Medulla oblongata (tissue), 1 donor: Measurements from ENCODE around the gene MRPS27.
"Not testable (repeated sequence)": the region's sequence is repeated elsewhere in the genome, so short reads cannot be mapped to it uniquely, and the experiment has no call there.

Source experiments
- DNase-seq: peaks from one replicate; pipeline ENCODE4 v3.0.0-alpha.2; 2015; ENCODE audit errors: extremely low spot score

MRPS27 gene

DNA sequence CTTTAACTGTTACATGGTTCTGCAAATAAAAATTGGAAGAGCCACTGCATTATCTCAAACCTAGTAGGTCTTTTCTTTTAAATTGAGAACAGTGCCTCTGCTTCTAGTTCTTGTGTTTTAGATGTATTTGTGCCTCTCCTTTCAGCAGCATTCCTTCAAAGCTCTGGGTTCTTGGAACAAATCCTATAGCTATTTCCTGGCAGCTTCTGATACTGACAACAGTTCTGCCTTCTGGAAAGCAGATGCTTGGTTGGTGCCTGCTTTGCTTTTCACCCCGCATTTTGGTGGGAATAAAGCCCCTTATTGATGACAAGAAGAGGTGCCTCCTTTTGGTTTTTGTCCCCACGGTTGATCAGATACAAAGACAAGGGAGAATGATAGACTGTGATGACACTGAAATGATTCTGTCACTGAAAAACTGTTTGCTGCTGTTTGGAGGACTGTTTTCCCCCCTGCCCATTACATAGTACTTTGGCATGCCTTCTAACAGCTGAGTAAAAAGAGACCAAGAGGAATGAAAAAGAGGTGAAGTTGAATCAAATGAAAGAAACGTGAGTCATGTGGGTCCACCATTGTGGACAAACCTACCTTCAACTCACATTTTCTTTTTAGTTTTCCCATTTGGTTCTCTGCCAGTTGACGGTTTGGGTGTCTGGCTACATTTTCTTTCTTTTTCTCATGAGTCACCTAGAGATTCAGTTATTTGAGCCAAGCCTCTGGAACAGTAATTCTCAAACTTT, 5.7 kb upstream of the MRPS27 start:
- no peak for DNase-seq

DNA sequence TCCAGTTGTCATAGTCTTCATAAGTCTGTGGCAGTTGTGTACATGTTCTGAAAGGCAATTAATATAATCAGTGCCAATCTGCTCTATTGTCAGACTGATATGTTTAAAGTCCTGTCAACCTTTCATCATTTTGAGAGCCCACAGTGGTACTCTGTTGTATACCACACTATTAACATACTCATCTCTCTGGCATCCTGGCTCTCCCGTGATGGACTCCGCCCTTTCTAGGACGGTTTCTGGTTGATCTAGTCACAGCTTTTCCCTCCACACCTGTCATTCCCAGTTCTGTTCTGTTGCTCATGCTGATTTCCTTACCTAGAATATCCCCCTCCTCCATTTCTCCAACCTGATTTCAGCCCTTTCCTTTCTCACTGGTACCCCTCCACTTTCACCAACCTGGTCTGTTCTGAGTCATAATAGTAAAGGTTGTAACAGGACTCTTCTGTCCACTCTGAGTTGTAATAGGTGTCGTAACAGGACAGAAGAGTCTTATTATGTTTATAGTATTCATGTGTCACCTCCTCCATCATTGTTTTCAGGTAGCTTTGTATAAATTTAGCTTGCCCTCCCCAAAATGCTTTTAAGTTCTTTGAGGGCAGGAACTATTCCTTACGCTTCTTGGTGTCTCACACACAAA, 4.3 kb upstream of the MRPS27 start:
- DNase-seq: no peak

DNA sequence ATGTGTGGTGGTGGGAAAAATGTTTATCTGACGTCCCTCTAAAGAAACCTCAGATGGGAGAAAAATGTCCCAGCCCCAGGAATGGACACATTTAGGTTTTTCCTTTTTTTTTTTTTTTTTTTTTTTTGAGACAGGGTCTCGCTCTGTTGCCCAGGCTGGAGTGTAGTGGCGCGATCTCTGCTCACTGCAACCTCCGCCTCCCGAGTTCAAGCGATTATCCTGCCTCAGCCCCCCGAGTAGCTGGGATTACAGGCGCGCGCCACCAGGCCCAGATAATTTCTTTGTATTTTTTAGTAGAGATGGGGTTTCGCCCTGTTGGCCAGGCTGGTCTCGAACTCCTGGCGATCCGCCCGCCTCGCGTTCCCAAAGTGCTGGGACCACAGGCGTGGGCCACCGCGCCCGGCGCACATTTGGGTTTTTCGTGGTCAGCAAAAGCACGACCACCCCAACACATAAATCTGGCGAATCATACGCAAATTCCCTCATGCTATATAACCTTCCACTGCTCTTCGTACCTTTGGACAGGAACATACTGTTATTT, 535 bp downstream of the MRPS27 start:
- not testable (repeated sequence) for DNase-seq

- no peak for DNase-seq
These were observed 5.4 kb downstream of the MRPS27 start for GRCh38 chr5:72314571-72315172.

DNA sequence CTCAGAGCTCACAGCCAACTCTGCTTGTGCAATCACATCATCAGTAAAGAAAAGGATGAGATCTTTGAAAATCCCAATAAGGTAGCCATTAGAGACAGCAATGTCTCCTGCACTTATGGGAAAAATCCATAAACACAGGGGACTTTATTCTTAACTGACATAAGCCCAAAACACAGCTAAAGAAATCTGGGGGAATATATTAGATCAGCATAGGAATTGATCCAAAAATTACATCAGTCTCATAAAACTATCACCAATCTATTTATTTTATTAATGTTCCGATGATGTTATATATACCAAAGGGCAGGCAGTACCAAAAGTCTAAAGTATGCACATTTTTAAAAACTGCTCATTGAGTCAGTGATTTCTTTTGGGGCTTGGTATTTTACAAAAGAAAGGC, 6.9 kb downstream of the MRPS27 start:
- DNase-seq: no peak

- DNase-seq: no peak
These were observed 11.2 kb downstream of the MRPS27 start for GRCh38 chr5:72308853-72309191.

DNA sequence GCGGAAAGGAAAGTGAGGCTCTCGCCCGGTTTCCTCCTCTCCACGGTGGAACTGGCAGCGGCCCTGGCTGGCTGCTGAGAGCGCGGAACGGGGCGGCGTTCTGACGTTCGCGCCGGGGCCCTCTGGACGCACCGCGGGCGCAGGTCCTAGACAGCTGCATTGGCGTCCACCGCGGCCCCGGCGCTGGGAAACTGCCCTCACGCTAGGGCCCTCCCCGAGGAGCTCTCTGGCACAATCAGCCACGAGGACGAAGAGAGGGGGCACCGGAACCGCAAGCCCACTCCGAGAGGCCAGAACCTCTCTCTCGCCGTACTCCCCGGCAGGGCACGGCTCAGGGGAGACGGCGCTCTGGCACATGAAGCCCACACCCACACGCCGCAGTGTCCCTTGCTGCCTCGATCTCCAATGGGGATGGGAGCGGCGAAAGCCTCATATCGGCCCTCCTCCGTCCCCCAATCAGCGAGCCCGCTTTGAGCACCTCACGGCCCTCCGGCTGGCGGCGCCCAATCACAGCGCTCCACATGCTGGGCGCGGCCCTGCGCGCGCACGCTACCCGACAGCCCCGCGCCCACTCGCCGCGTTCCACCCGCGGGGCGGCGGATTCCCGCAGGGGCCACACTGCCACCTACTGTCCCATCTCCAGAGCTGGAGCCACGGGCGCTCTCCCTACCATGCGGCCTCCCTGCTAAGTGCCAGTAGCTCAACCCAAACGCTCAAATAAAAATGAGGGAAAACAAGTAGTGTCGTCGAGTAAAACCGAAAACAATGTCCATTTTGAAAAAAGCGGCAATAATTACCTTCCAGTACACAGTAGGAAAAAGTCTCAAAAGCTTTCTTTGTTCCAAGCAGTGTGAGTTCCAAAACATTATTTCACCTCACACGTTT, 11.8 kb downstream of the MRPS27 start:
- peak; percentile 99 for DNase-seq

- no peak for DNase-seq
These were observed 12.5 kb downstream of the MRPS27 start for GRCh38 chr5:72307573-72307967.

DNA sequence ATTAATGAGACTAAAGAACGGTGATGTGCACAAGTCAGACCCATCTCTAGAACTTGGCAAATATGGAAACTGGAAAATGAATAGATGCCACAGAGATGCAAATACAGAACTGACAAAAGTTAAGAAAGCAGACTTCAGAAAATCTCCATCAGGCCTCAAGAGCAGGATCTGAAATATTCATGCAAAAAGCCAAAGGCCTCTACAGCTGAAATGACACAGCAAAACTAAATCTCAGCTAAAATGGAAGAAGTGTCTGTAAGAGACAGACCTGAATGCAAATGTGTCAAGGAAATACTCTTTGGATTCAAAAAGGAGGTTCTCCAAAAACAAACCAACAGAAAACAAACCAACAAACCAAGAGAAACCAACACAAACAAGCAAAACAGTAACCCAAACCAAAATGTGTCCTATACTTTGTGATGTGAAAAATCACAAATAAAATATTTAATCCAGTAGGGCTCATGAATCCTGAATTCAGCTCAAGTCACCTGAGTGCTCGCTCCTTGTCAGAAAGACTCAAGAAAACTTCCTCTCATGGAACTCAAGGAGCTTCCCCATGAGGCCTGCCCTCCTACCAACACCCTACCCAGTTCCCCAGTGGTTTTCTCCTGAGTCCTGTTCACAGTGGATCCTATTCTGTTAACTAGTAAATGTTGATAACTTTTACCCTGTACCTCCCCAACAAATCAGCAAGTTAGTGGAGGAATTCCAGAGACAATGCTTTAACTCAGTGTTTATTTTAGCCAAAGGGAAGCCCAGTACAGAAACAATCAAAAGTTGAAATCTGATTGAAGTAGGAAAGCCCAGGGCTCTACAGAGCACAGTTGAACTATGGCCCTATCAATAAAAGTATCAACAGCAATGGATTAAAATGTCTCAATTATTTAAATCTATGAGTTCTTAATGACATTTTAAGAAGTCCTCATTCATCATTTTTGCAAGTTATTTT, 14.6 kb downstream of the MRPS27 start:
- no peak for DNase-seq

DNA sequence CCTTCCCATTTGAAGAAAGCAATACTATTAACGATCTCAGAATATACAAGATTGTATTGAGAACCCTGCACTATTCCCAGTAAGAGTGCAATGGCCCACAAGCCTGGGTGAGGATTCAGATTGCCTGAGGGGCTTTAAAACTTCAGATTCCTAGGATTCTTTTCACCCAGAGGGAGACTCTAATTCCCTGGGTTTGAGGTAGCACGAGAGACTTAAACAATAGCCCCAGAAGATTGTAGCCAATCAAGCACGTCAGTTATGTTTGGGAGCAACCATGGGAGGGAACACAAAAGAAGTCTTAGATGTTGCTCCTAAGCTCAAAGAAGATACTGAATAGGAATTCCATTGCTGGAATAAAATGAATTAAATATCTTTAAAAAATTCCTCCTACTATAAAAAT, 17.9 kb downstream of the MRPS27 start:
- no peak for DNase-seq

DNA sequence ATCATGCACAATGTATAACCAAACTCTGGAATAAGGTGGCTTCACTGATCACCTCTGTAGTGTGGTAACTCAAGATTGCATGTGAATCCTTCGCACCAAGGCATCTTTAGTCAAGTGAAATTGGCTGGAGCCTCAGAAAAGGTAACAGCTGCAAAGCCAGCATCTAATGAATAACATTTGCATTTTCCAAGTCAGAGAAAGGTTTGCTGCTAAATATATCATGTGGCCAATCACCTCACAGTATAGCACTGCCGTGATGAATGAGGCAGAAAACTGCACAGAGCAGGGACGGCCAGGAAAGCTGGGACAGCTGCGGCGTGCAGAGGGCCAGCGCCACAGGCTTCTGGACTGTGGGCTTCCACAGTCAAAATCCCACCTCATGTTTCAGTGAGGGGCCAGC, 18.5 kb downstream of the MRPS27 start:
- no peak for DNase-seq

DNA sequence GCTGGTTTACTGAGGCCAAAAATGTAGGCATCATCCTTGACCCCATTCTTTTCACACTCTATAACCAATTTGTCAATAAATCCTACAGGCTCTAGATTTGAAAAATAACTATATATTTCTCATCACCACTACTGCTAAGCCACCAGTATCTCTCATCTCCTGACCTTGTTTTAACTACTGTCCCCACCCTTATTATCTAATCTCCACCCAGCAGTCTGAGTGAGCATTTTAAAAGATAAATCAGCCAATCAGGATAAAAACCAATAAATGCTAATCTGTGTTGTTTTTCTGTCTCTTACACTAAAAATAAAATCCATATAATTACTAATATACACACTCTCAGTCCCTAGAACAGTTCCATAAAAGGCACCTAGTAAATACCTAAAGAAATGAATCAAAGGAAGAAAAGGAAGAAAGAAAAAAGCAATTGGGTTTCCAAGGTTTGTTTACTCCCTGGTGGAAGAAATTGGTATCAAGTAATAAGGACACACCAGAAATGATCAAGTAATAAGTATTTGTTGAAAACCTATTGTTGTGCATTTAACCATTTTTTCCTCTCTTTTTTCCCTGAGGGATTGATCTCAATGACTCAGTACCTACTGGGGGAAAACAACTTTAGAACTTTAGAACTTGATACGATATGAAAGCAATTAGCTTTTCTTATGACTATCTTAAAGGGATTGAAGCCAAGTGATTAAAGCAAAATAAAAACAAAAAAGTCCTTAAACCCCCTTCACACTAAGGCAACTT, 19.3 kb downstream of the MRPS27 start:
- DNase-seq: no peak

- DNase-seq: no peak
These were observed 21.3 kb downstream of the MRPS27 start for GRCh38 chr5:72298711-72299110.

GRCh38 chr5:72298136-72298535, 21.9 kb downstream of the MRPS27 start:
- not testable (repeated sequence) for DNase-seq

DNA sequence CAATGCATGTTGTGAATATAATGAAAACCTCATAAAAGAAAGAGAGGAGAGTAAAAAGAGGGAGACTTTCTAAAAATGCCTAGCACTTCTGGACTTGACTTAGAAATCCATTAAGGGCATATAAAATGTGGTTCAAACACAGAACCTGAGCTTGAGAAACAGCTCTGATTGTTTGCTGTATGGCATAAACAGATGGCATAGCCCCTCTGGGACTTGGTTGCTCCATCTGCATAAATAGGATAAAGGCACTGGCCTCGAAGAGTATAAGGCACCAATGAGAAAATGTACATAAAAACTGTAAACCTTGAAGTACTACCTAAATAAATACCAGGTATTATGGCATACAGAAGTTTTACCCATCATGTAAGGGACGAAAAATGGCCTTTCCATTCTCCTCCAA, 23.8 kb downstream of the MRPS27 start:
- no peak for DNase-seq

GRCh38 chr5:72295539-72295938, 24.5 kb downstream of the MRPS27 start:
- no peak for DNase-seq

DNA sequence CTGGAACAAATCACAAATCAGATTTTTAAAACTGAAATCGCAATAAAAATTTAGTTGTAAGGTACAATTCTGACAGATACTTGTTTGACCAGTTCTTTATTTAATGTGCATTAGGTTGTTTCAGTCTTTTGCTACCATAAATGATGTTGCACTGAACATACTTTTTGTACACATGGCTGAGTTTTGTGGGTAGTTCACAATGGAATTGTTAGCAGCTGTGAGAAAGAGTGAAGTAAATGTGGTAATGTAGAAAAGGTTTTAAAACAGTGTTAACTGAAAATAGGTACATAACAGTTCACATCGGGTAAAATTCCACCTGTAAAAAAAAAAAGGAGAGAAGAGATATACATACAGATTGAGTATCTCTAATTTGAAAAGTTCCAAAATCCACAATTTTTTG, 25.6 kb downstream of the MRPS27 start:
- DNase-seq: no peak

- DNase-seq: no peak
These were observed 26.5 kb downstream of the MRPS27 start for GRCh38 chr5:72293495-72294055.

GRCh38 chr5:72292411-72292810, 27.6 kb downstream of the MRPS27 start:
- no peak for DNase-seq

DNA sequence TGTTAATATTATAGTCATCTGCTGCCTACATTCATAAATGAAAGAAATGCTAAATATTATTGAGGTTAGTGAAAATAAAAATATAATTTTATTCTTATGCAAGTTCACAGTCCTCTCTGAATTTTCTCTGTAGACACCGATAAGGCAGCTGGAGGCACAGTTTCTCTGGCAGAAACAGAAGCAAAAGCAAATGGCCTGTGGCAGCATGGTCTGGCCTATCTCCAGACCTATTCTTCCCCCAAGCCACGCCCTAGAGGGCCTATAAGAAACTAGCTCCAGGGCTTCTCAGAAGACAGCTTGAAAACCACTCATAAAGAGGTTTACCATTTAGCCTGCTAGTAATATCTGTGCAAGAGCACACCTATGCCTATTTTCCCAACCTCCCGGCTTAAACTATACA, 28.4 kb downstream of the MRPS27 start:
- no peak for DNase-seq
